Stimulated activated naive CD8-positive, alpha-beta T cell treated with anti-CD3 and anti-CD28 coated beads, Interleukin-15, Interleukin-2, amounts not matched to agents 100 ng/mL and 50 ng/mL, for 24 hours (primary cell): ENCODE results near the gene PRICKLE2.

Source experiments
- H3K27ac Mint-ChIP-seq: one replicate; pipeline ENCODE4 v1.8.0; 2021; ENCODE audit warnings: mild to moderate bottlenecking, mixed read lengths
- H3K27me3 Mint-ChIP-seq: one replicate; pipeline ENCODE4 v1.8.0; 2021; ENCODE audit warnings: mixed read lengths
- H3K36me3 Mint-ChIP-seq: one replicate; pipeline ENCODE4 v1.8.0; 2021; ENCODE audit warnings: low read depth, mixed read lengths
- H3K4me1 Mint-ChIP-seq: one replicate; pipeline ENCODE4 v1.8.0; 2021; ENCODE audit warnings: low read depth, mixed read lengths
- H3K4me3 Mint-ChIP-seq: one replicate; pipeline ENCODE4 v1.8.0; 2021; ENCODE audit warnings: mild to moderate bottlenecking, mixed read lengths
- H3K9me3 Mint-ChIP-seq: one replicate; pipeline ENCODE4 v1.8.0; 2021; ENCODE audit warnings: mixed read lengths

The PRICKLE2 gene

GRCh38 chr3:64133272-64133671 is 92.0 kb downstream of the PRICKLE2 start:
- no peak overlapping the region for H3K4me3 Mint-ChIP-seq
- H3K27me3 Mint-ChIP-seq: no peaks in the 10 kb centered on the region
- no peaks in the 10 kb centered on the region for H3K36me3 Mint-ChIP-seq
- no peak overlapping the region for H3K27ac Mint-ChIP-seq
- H3K9me3 Mint-ChIP-seq: no peaks in the 10 kb centered on the region
- no peaks in the 10 kb centered on the region for H3K4me1 Mint-ChIP-seq

GRCh38 chr3:64131725-64132469 is 93.4 kb downstream of the PRICKLE2 start:
- H3K27me3 Mint-ChIP-seq: no peaks in the 10 kb centered on the region

DNA sequence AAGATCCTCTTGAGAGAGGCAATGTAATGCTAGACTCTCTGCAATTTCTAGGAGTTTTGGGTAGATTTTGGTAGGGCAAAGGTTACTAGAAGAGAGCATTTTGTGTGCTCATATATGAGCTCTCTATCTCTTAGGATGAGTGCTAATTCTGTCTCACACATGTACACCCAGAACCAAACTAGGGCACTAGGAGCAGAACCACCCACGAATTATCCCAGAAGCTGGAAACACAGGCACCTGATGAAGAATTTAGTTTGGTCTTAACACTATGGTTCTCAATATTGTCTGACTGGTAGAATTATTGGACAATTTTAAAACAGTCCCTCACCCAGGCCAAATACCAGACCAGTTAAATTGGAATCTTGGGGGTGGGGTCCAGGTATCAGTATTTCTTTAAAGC is 94.8 kb downstream of the PRICKLE2 start:
- H3K27ac Mint-ChIP-seq: no peak overlapping the region
- no peaks in the 10 kb centered on the region for H3K27me3 Mint-ChIP-seq
- no peaks in the 10 kb centered on the region for H3K36me3 Mint-ChIP-seq
- H3K4me3 Mint-ChIP-seq: no peak overlapping the region
- no peaks in the 10 kb centered on the region for H3K4me1 Mint-ChIP-seq
- H3K9me3 Mint-ChIP-seq: no peaks in the 10 kb centered on the region

More at GRCh38 chr3:64131725-64132469, 93.4 kb downstream of the PRICKLE2 start:
- H3K4me1 Mint-ChIP-seq: no peaks in the 10 kb centered on the region
- H3K4me3 Mint-ChIP-seq: no peak overlapping the region
- no peaks in the 10 kb centered on the region for H3K9me3 Mint-ChIP-seq
- H3K27ac Mint-ChIP-seq: no peak overlapping the region
- no peaks in the 10 kb centered on the region for H3K36me3 Mint-ChIP-seq

GRCh38 chr3:64129581-64129980 is 95.7 kb downstream of the PRICKLE2 start:
- Mint-ChIP-seq H3K9me3 (no peaks in the 10 kb centered on the region), H3K4me3 (no peak overlapping the region), H3K4me1 (no peaks in the 10 kb centered on the region), H3K27ac (no peak overlapping the region), H3K27me3 (no peaks in the 10 kb centered on the region), H3K36me3 (no peaks in the 10 kb centered on the region)

DNA sequence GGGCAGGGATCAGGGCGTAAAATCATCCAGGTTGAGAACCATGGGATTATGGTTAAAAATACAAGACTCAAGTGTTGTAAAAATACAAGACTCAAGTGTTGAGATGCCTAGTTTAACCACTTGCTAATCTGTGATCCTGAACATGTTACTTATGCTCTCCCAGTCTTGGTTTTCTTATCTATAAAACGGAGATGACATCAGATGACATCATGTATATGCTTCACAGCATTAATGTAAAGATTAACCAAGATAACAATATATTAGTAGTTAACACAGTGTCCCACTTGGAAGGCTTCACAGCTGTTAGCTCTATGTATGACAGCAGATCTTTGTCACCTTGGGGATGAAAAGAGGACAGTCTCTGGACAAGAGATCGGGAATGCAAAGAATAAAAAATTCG is 96.2 kb downstream of the PRICKLE2 start:
- no peaks in the 10 kb centered on the region for H3K4me1 Mint-ChIP-seq
- no peak overlapping the region for H3K4me3 Mint-ChIP-seq
- H3K36me3 Mint-ChIP-seq: no peaks in the 10 kb centered on the region
- no peaks in the 10 kb centered on the region for H3K9me3 Mint-ChIP-seq
- H3K27me3 Mint-ChIP-seq: no peaks in the 10 kb centered on the region
- H3K27ac Mint-ChIP-seq: no peak overlapping the region

DNA sequence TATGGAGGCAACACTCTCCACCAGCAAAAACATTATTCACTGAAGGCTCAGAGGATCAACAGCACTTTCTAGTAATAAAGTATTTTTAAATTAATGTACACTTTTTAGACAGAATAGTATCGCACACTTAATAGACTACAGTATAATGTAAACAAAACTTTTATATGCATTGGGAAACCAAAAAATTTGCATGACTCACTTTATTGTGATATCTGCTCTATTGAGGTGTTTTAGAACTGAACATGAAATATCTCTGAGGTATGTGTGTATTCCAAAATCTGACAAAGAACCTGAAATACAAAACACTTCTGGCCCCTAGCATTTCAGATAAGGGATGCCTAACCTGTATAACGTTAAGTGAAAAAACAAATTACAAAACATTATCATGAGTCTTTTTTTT is 99.7 kb downstream of the PRICKLE2 start:
- Mint-ChIP-seq H3K27me3 (peaks cover 5% of the 10 kb centered on the region), H3K4me3 (no peak overlapping the region), H3K36me3 (no peaks in the 10 kb centered on the region), H3K9me3 (no peaks in the 10 kb centered on the region), H3K4me1 (no peaks in the 10 kb centered on the region), H3K27ac (no peak overlapping the region)

DNA sequence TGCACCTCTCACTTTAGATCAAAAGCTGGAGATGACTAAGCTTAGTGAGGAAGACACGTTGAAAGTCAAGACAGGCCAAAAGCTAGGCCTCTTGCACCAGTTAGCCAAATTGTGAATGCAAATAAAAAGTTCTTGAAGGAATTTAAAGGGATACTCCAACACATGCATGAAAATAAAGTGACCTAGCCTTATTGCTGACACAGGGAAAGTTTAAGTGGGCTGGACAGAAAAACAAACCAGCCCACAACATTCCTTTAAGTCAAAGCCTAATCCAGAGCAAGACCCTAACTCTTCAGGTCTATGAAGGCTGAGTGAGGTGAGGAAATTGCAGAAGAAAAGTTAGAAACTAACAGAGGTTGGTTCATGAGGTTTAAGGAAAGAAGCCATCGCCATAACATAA is 101.3 kb downstream of the PRICKLE2 start:
- Mint-ChIP-seq H3K9me3 (peaks cover 3% of the 10 kb centered on the region), H3K4me1 (no peaks in the 10 kb centered on the region), H3K36me3 (no peaks in the 10 kb centered on the region), H3K27ac (no peak overlapping the region), H3K4me3 (no peak overlapping the region), H3K27me3 (peaks cover 5% of the 10 kb centered on the region)

DNA sequence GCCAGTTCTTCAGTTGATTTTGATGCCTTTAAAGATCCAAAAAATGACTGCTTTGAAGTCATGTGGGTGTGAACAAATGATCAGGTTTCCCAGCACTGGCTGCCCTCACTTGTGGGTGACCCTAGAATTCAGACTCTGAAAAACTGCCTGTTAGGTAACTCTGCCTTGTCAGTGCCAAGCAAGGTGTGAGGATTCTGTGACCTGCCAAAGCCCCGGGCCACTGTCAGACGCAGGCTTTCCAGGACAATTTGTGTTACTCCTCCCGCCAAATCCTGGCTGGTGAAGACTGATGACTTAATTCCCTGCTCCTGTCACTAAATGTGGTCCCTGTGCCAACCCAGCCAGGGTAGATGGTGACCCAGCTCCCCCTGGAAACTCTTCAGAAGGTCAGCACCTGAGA is 102.8 kb downstream of the PRICKLE2 start:
- Mint-ChIP-seq H3K4me3 (no peak overlapping the region), H3K36me3 (no peaks in the 10 kb centered on the region), H3K4me1 (no peaks in the 10 kb centered on the region), H3K9me3 (peaks cover 5% of the 10 kb centered on the region), H3K27me3 (peaks cover 5% of the 10 kb centered on the region), H3K27ac (no peak overlapping the region)

- H3K27ac Mint-ChIP-seq: no peak overlapping the region
- peaks cover 5% of the 10 kb centered on the region for H3K27me3 Mint-ChIP-seq
- no peaks in the 10 kb centered on the region for H3K36me3 Mint-ChIP-seq
- H3K9me3 Mint-ChIP-seq: peaks cover 5% of the 10 kb centered on the region
- no peaks in the 10 kb centered on the region for H3K4me1 Mint-ChIP-seq
- no peak overlapping the region for H3K4me3 Mint-ChIP-seq
Measured at GRCh38 chr3:64121750-64122311, 103.4 kb downstream of the PRICKLE2 start.

DNA sequence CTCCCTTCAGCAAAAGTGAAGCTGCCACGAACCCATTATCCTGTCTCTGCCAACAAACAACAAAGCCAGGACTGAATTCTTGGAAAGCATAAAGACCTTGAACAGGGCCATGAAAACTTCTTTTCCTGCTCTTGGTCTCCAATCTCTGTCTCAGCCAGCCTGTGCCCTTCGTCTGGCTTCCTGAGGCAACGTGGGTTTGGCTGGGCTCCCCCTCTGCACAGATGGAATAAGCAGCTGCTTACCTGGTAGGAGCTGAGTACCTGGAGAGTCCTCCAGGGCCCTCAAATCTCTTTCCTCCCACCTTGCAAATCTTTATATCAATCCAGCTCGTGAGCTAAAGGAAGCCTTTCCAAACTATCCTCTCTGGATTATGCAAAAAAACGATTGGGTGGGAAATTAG is 104.4 kb downstream of the PRICKLE2 start:
- Mint-ChIP-seq H3K4me3 (no peak overlapping the region), H3K27ac (no peak overlapping the region), H3K4me1 (no peaks in the 10 kb centered on the region), H3K36me3 (no peaks in the 10 kb centered on the region), H3K9me3 (peaks cover 5% of the 10 kb centered on the region), H3K27me3 (peaks cover 6% of the 10 kb centered on the region)

GRCh38 chr3:64117483-64117882 is 107.8 kb downstream of the PRICKLE2 start:
- H3K36me3 Mint-ChIP-seq: no peaks in the 10 kb centered on the region
- peaks cover 7% of the 10 kb centered on the region for H3K9me3 Mint-ChIP-seq
- no peak overlapping the region for H3K4me3 Mint-ChIP-seq
- no peak overlapping the region for H3K27ac Mint-ChIP-seq
- peaks cover 9% of the 10 kb centered on the region for H3K27me3 Mint-ChIP-seq
- H3K4me1 Mint-ChIP-seq: no peaks in the 10 kb centered on the region

DNA sequence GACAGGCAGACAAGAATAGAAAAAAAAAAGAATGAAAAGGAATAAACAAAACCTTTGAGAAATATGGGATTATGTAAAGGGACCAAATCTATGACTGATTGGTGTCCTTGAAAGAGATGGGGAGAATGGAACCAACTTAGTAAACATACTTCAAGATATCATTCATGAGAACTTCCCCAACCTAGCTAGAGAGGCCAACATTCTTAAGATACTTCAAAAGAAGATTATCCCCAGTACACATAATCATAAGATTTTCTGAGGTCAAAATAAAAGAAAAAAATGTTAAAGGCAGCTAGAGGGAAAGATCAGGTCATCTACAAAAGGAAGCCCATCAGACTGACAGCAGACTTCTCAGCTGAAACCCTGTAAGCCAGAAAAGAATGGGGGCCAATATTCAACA is 110.6 kb downstream of the PRICKLE2 start:
- Mint-ChIP-seq H3K4me1 (no peaks in the 10 kb centered on the region), H3K27ac (no peak overlapping the region), H3K27me3 (peaks cover 4% of the 10 kb centered on the region), H3K36me3 (no peaks in the 10 kb centered on the region), H3K9me3 (peaks cover 11% of the 10 kb centered on the region), H3K4me3 (no peak overlapping the region)

GRCh38 chr3:64111872-64112271 is 113.4 kb downstream of the PRICKLE2 start:
- Mint-ChIP-seq H3K36me3 (no peaks in the 10 kb centered on the region), H3K27me3 (peaks cover 4% of the 10 kb centered on the region), H3K27ac (no peak overlapping the region), H3K4me1 (no peaks in the 10 kb centered on the region), H3K4me3 (no peak overlapping the region), H3K9me3 (peaks cover 5% of the 10 kb centered on the region)

- Mint-ChIP-seq H3K4me1 (no peaks in the 10 kb centered on the region), H3K4me3 (no peak overlapping the region), H3K27me3 (peaks cover 4% of the 10 kb centered on the region), H3K27ac (no peak overlapping the region), H3K36me3 (no peaks in the 10 kb centered on the region), H3K9me3 (peaks cover 5% of the 10 kb centered on the region)
Measured at GRCh38 chr3:64111083-64111482, 114.2 kb downstream of the PRICKLE2 start.

- Mint-ChIP-seq H3K36me3 (no peaks in the 10 kb centered on the region), H3K27me3 (no peaks in the 10 kb centered on the region), H3K4me3 (no peak overlapping the region), H3K4me1 (no peaks in the 10 kb centered on the region), H3K27ac (no peak overlapping the region), H3K9me3 (peaks cover 5% of the 10 kb centered on the region)
Measured at GRCh38 chr3:64110071-64110470, 115.2 kb downstream of the PRICKLE2 start.

- Mint-ChIP-seq H3K4me1 (no peaks in the 10 kb centered on the region), H3K27ac (no peak overlapping the region), H3K9me3 (peaks cover 5% of the 10 kb centered on the region), H3K27me3 (no peaks in the 10 kb centered on the region), H3K36me3 (no peaks in the 10 kb centered on the region), H3K4me3 (no peak overlapping the region)
Measured at GRCh38 chr3:64109438-64109837, 115.8 kb downstream of the PRICKLE2 start.
